Measurements from ENCODE around the gene INTS1. TPM values are rescaled to one million over a fixed set of nuclear protein-coding genes. Genes with fewer than 3 reads are reported as not detected.
"Not testable (repeated sequence)": the region's sequence is repeated elsewhere in the genome, so short reads cannot be mapped to it uniquely, and the experiment has no call there.

The INTS1 gene
- total RNA-seq, 1 experiment from 2014 or later: 161 TPM

GRCh38 chr7:1521456-1521855 is 17.3 kb upstream of the INTS1 start (continued):
- TF ChIP-seq RORB (CRISPR knock-in tag; IDR thresholded peaks at IDR 0.05): no peak

GRCh38 chr7:1520539-1521234 is 16.5 kb upstream of the INTS1 start:
- Mint-ChIP-seq H3K4me1 (peaks cover 7% of the 10 kb centered on the region; the same call in 1 of the 2 replicates), H3K36me3 (no peaks in the 10 kb centered on the region), H3K9me3 (peaks cover 8% of the 10 kb centered on the region), H3K27me3 (ENCODE audit: low read depth) (no peaks in the 10 kb centered on the region; the same call in 1 of the 2 replicates), H3K4me3 (no peak overlapping the region), H3K27ac (no peak overlapping the region)
- CTCF ChIA-PET: no interaction called here
- no peak for DNase-seq (ENCODE audit: low spot score)
- POLR2A ChIA-PET: no interaction called here
- TF ChIP-seq SOX15 (CRISPR knock-in tag; IDR thresholded peaks at IDR 0.05) (no peak), GABPB1 (CRISPR knock-in tag; IDR thresholded peaks at IDR 0.05) (peak; percentile 91)
- no peak for ATAC-seq

GRCh38 chr7:1519322-1519922 is 15.2 kb upstream of the INTS1 start:
- H3K4me3 Mint-ChIP-seq; H3K4me1 Mint-ChIP-seq; POLR2A ChIA-PET; ATAC-seq; H3K36me3 Mint-ChIP-seq; H3K27me3 Mint-ChIP-seq (ENCODE audit: low read depth); H3K9me3 Mint-ChIP-seq; H3K27ac Mint-ChIP-seq; DNase-seq (ENCODE audit: low spot score): not testable (repeated sequence)
- CTCF ChIA-PET: interaction anchor here (1.1 to 1.7 kb wide), 2 partner anchors 37 to 39 kb away, joined by 4 to 5 read pairs; partner anchors contain the start of gene TMEM184A

GRCh38 chr7:1516586-1517251 is 12.5 kb upstream of the INTS1 start:
- ChIA-PET CTCF (interaction anchor here (0.6 to 1.1 kb wide), 2 partner anchors 40 to 50 kb away, joined by 3 to 5 read pairs; no protein-coding TSS in a partner anchor), POLR2A (no interaction called here)
- no peak for DNase-seq (ENCODE audit: low spot score)
- Mint-ChIP-seq H3K4me1 (no peaks in the 10 kb centered on the region), H3K27ac (no peak overlapping the region), H3K4me3 (no peak overlapping the region), H3K9me3 (peaks cover 8% of the 10 kb centered on the region), H3K36me3 (no peaks in the 10 kb centered on the region), H3K27me3 (ENCODE audit: low read depth) (no peaks in the 10 kb centered on the region; the same call in 1 of the 2 replicates)
- ATAC-seq: no peak
- no peak for TF ChIP-seq ATF1 (CRISPR knock-in tag; IDR thresholded peaks at IDR 0.05)

- H3K4me3 Mint-ChIP-seq; H3K9me3 Mint-ChIP-seq; POLR2A ChIA-PET; CTCF ChIA-PET; ATAC-seq; H3K4me1 Mint-ChIP-seq; H3K27me3 Mint-ChIP-seq (ENCODE audit: low read depth); DNase-seq (ENCODE audit: low spot score); H3K36me3 Mint-ChIP-seq: not testable (repeated sequence)
- H3K27ac Mint-ChIP-seq: 0 out of 2 replicates have a peak overlapping the region, but pooled peaks have one; percentile 29
- TF ChIP-seq GABPB1 (CRISPR knock-in tag; IDR thresholded peaks at IDR 0.05): peak; percentile 57
These were observed 11.3 kb upstream of the INTS1 start for GRCh38 chr7:1515509-1515967.

GRCh38 chr7:1514995-1515401 is 10.8 kb upstream of the INTS1 start:
- Mint-ChIP-seq H3K27me3 (ENCODE audit: low read depth) (no peaks in the 10 kb centered on the region; the same call in 1 of the 2 replicates), H3K27ac (no peak overlapping the region)

GRCh38 chr7:1514407-1514806 is 10.2 kb upstream of the INTS1 start:
- H3K9me3 Mint-ChIP-seq: peaks cover 5% of the 10 kb centered on the region
- no peaks in the 10 kb centered on the region for H3K36me3 Mint-ChIP-seq
- TF ChIP-seq ZNF671 (CRISPR knock-in tag; IDR thresholded peaks at IDR 0.05): no peak
- no peak for TF ChIP-seq OVOL2 (CRISPR knock-in tag; IDR thresholded peaks at IDR 0.05; ENCODE audit: borderline replicate concordance)
- TF ChIP-seq CDX4 (CRISPR knock-in tag; IDR thresholded peaks at IDR 0.05; ENCODE audit: borderline replicate concordance): no peak
- TF ChIP-seq TCF7 (CRISPR knock-in tag; IDR thresholded peaks at IDR 0.05; ENCODE audit: low read depth): no peak
- TF ChIP-seq CBFB (CRISPR knock-in tag; IDR thresholded peaks at IDR 0.05; ENCODE audit: low read depth): no peak
- TF ChIP-seq TEAD4 (CRISPR knock-in tag; IDR thresholded peaks at IDR 0.05): no peak
- TF ChIP-seq NR2C2 (CRISPR knock-in tag; IDR thresholded peaks at IDR 0.05): no peak
- TF ChIP-seq NFATC4 (CRISPR knock-in tag; IDR thresholded peaks at IDR 0.05): no peak
- TF ChIP-seq ZBTB43 (CRISPR knock-in tag; IDR thresholded peaks at IDR 0.05): no peak
- TF ChIP-seq IRF2 (CRISPR knock-in tag; IDR thresholded peaks at IDR 0.05; ENCODE audit: borderline replicate concordance, low read depth): no peak
- no peak for TF ChIP-seq ATF2 (CRISPR knock-in tag; IDR thresholded peaks at IDR 0.05; ENCODE audit: borderline replicate concordance, low read depth)
- CTCF ChIA-PET: no interaction called here
- no peak overlapping the region for H3K4me3 Mint-ChIP-seq
- H3K4me1 Mint-ChIP-seq: no peaks in the 10 kb centered on the region
- H3K27ac Mint-ChIP-seq: no peak overlapping the region
- ATAC-seq (no peak), DNase-seq (ENCODE audit: low spot score) (no peak)
- POLR2A ChIA-PET: no interaction called here
- H3K27me3 Mint-ChIP-seq (ENCODE audit: low read depth): no peaks in the 10 kb centered on the region; the same call in 1 of the 2 replicates

More at GRCh38 chr7:1514995-1515401, 10.8 kb upstream of the INTS1 start:
- TF ChIP-seq MYBL2 (CRISPR knock-in tag; IDR thresholded peaks at IDR 0.05): no peak
- no peak for TF ChIP-seq NR1H2 (CRISPR knock-in tag; IDR thresholded peaks at IDR 0.05)
- TF ChIP-seq ZNF317 (CRISPR knock-in tag; IDR thresholded peaks at IDR 0.05; ENCODE audit: borderline replicate concordance, low read depth): no peak
- no peak for TF ChIP-seq CBFB (CRISPR knock-in tag; IDR thresholded peaks at IDR 0.05; ENCODE audit: low read depth)
- no peak for TF ChIP-seq RORB (CRISPR knock-in tag; IDR thresholded peaks at IDR 0.05)
- TF ChIP-seq NR3C1 (CRISPR knock-in tag; conservative IDR thresholded peaks at IDR 0.05; ENCODE audit: low read depth): no peak
- ChIA-PET POLR2A (no interaction called here), CTCF (interaction anchor here (0.7 kb wide), 1 partner anchor 76 kb away, joined by 3 read pairs; no protein-coding TSS in a partner anchor)
- no peaks in the 10 kb centered on the region for H3K4me1 Mint-ChIP-seq
- H3K36me3 Mint-ChIP-seq: no peaks in the 10 kb centered on the region
- DNase-seq (ENCODE audit: low spot score): no peak
- no peak overlapping the region for H3K4me3 Mint-ChIP-seq
- ATAC-seq: no peak
- peaks cover 8% of the 10 kb centered on the region for H3K9me3 Mint-ChIP-seq
